Measurements from ENCODE around the gene SLC6A7.

DNA sequence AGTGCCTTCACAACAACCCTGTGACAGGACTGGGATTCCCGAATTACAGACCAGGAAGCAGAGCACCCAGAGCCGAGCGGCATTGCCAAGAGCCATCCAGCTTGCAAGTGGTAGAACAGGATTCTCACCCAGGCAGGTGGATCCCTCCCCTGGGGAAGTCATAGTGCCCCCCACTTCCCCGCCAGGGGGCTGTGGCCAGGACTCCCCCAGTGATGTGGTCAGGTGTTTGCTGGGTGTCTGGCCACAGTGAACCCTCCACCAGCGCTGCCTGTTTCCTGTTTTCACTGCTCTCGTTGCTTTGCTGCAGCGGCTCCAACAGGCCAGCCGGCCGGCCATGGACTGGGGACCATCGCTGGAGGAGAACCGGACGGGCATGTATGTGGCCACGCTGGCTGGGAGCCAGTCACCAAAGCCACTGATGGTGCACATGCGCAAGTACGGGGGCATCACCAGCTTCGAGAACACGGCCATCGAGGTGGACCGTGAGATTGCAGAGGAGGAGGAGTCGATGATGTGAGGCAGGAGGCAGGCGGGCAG is 19.3 kb downstream of the SLC6A7 start:
- no peak for TF ChIP-seq EZH2phosphoT487 (IDR thresholded peaks at IDR 0.05; ENCODE audit: low read depth)
- TF ChIP-seq, protein P1, sequence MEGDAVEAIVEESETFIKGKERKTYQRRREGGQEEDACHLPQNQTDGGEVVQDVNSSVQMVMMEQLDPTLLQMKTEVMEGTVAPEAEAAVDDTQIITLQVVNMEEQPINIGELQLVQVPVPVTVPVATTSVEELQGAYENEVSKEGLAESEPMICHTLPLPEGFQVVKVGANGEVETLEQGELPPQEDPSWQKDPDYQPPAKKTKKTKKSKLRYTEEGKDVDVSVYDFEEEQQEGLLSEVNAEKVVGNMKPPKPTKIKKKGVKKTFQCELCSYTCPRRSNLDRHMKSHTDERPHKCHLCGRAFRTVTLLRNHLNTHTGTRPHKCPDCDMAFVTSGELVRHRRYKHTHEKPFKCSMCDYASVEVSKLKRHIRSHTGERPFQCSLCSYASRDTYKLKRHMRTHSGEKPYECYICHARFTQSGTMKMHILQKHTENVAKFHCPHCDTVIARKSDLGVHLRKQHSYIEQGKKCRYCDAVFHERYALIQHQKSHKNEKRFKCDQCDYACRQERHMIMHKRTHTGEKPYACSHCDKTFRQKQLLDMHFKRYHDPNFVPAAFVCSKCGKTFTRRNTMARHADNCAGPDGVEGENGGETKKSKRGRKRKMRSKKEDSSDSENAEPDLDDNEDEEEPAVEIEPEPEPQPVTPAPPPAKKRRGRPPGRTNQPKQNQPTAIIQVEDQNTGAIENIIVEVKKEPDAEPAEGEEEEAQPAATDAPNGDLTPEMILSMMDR (IDR thresholded peaks at IDR 0.05; ENCODE audit: low read depth, low read length), result no peak
